BE2C (cell line): ENCODE results near the gene GPR132.

Source experiments
- DNase-seq: peaks from one replicate; pipeline ENCODE4 v3.0.0-alpha.2; 2020
- H3K27me3 ChIP-seq: fragments of 250-450 bp; sonication (Bioruptor Pico); 2 replicates; pipeline ENCODE4 v1.5.1; 2020; ENCODE audit warnings: mild to moderate bottlenecking
- H3K36me3 ChIP-seq: fragments of 250-450 bp; sonication (Bioruptor Pico); 2 replicates; pipeline ENCODE4 v1.5.1; 2020; ENCODE audit warnings: mild to moderate bottlenecking
- H3K4me1 ChIP-seq: fragments of 250-450 bp; sonication (Bioruptor Pico); 2 replicates; pipeline ENCODE4 v1.5.1; 2020
- H3K4me3 ChIP-seq: 2 replicates; pipeline ENCODE4 v1.5.1; 2011; ENCODE audit warnings: low read depth, low read length
- H3K9me3 ChIP-seq: fragments of 250-450 bp; sonication (Bioruptor Pico); 2 replicates; pipeline ENCODE4 v1.5.1; 2020
- CTCF ChIP-seq: IDR thresholded peaks from 2 replicates; pipeline ENCODE4 v1.5.1; 2012; ENCODE audit warnings: mild to moderate bottlenecking, low read depth, low read length

GPR132 gene

GRCh38 chr14:105070760-105071137 is 5.5 kb upstream of the GPR132 start:
- no peak for DNase-seq
- Histone ChIP-seq H3K9me3 (no peaks in the 10 kb centered on the region), H3K4me1 (peaks cover 5% of the 10 kb centered on the region), H3K27me3 (no peaks in the 10 kb centered on the region; the same call in 1 of the 2 replicates), H3K4me3 (no peak overlapping the region), H3K36me3 (no peaks in the 10 kb centered on the region)
- no peak for TF ChIP-seq CTCF

DNA sequence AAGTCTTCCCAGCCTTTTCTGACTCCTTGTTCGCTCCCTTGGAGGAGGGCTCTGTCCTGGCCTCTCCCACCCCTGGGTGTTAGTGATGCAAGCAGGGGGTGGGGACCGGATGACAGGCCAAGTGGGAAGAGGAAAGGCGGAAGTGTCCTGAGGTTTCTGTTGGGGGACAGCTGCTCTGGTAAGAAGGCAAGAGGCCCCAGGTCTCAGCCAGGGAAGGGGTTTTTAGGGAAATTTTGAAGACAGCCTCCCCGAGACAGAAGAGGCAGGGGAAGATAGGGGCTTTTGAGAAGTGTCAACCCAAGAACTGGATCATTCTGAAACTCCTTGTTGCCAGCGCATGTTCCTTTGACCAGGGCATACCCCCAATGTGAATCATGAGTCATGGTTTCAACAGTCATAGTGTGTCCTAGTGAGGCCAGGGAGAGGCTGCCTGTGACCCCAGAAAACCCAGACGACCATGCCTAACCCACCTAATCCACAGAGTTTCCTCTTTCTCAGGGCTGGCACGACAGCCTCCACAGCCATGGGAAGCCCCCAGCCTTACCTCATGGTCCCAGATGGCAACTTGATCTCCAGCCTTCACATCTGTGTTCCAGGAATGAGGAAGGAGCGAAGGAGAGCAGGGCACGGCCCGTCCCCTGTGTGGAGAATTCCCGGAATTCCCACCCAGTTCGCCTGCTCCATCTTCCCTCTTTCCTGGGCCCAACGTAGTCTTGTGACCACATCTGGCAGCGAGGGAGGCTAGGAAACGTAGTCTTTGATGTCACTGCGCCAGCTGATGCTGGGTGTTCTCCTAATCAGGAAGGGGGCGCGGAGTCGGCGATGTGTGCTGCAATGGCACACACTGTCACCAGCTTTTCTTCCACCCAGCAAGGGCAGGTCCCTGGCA is 4.9 kb upstream of the GPR132 start:
- H3K36me3 ChIP-seq = no peaks in the 10 kb centered on the region
- H3K4me1 ChIP-seq = no peaks in the 10 kb centered on the region
- H3K4me3 ChIP-seq = no peak overlapping the region
- no peak for TF ChIP-seq CTCF
- no peaks in the 10 kb centered on the region; the same call in 1 of the 2 replicates for H3K27me3 ChIP-seq
- no peak for DNase-seq
- H3K9me3 ChIP-seq = no peaks in the 10 kb centered on the region

DNA sequence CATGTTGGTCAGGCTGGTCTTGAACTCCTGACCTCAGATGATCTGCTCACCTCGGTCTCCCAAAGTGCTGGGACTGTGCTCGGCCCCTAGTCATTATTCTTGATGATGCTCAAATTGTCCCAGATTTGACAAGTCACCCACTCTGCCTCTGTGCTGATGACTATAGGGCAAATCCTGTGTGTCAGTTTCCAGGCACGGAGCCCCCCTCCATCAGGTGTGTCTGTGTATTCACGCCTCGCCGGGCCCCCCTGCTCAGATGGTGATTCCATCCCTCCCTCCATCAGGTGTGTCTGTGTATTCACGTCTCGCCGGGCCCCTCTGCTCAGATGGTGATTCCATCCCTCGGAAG is 4.3 kb upstream of the GPR132 start:
- H3K36me3 ChIP-seq = no peaks in the 10 kb centered on the region
- no peak for DNase-seq
- H3K4me1 ChIP-seq = no peaks in the 10 kb centered on the region
- no peaks in the 10 kb centered on the region for H3K9me3 ChIP-seq
- H3K27me3 ChIP-seq = no peaks in the 10 kb centered on the region; the same call in 1 of the 2 replicates
- H3K4me3 ChIP-seq = no peak overlapping the region
- TF ChIP-seq CTCF = no peak

DNA sequence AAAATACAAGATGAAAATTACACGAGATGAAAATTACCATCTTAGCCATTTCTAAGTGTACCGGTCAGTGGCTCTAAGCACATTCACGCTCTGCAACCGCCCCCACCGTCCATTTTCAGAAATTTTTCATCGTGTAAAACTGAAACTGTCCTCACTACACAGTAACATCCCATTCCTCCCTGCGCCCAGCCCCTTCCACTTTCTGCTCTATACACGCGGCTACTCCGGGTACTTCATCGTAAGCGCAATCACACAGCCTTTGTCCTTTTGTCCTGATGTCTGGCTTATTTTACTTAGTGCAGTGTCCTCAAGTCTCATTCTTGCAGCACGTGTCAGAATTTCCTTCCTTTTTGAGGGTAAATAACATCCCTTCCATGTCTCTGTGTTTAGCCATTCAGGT is 3.6 kb upstream of the GPR132 start:
- Histone ChIP-seq H3K4me3 (no peak overlapping the region), H3K36me3 (no peaks in the 10 kb centered on the region), H3K4me1 (no peaks in the 10 kb centered on the region), H3K9me3 (no peaks in the 10 kb centered on the region), H3K27me3 (no peaks in the 10 kb centered on the region; the same call in 1 of the 2 replicates)
- no peak for TF ChIP-seq CTCF
- no peak for DNase-seq

DNA sequence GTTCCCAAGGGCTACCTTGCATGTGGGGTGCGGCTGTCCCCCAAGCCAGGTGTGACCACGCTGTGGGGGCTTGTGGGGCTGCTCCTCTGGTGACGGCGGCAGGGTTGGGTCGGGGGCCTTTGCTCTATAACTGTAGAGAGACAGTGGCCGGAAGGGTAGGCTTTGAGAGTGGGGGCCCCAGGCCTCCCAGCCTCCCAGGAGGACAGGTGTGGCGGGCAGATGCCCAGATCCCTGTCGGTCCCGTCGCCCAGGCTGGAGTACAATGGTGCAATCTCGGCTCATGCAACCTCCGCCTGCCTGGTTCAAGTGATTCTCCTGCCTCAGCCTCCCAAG is 2.7 kb upstream of the GPR132 start:
- H3K36me3 ChIP-seq = no peaks in the 10 kb centered on the region
- H3K4me1 ChIP-seq = no peaks in the 10 kb centered on the region
- DNase-seq = no peak
- H3K27me3 ChIP-seq = no peaks in the 10 kb centered on the region; the same call in 1 of the 2 replicates
- H3K9me3 ChIP-seq = no peaks in the 10 kb centered on the region
- TF ChIP-seq CTCF = no peak
- H3K4me3 ChIP-seq = no peak overlapping the region

DNA sequence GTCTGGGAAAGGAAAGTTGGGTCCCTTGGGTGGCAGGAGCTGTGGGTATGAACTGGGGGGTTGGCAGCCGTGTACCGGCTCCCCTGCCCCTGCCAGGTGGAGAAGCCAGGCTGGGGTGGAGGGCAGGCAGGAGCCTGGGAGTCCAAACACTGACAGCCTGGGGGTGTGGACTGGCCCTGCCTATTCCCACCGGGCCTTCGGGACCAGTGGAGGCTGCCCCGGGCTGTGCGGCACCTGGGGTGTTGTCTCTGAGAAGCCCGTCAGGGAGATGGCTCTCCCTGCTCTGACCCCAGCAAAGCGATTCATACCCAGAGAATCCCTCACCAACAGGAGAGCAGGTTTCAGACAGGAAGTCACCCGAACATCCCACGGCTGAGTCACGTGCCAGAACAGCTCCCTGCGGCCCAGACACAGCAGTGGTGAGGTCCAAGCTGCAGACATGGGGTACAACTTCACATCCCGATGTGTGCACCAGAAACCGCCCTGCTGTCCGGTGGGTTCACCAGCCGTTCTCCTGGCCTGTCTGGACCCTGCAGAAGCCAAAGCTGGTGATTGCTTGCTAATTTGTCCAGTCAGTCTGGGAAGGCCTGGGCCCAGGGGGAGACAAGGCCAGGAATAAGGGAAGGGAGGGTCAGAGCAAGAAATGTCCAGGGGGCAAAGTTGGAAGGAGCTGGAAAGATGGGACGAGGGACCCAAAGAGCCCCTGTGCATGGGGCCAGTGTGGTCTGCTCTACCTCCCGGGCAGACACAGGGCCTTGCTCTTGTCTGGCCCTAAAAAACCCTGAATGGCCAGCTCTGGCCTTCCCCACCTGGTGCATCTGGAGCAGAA is 2.1 kb upstream of the GPR132 start:
- Histone ChIP-seq H3K36me3 (no peaks in the 10 kb centered on the region), H3K27me3 (no peaks in the 10 kb centered on the region; the same call in 1 of the 2 replicates), H3K9me3 (no peaks in the 10 kb centered on the region), H3K4me3 (no peak overlapping the region), H3K4me1 (no peaks in the 10 kb centered on the region)
- no peak for TF ChIP-seq CTCF
- no peak for DNase-seq
